ENCODE results near the gene CCDC51. TPM values are rescaled to one million over a fixed set of nuclear protein-coding genes. Genes with fewer than 3 reads are reported as not detected.

Gene CCDC51
- total and polyA plus RNA-seq, 9 of the 15 experiments (the other 6 are each of a cell fraction or from before 2014, with no cell fraction given), result 6.5 to 18.6 (median 15.7) TPM

GRCh38 chr3:48429960-48430707 is 9.8 kb downstream of the CCDC51 start, which contains the start of gene PLXNB1 (continued):
- TF ChIP-seq CBFB (CRISPR knock-in tag; IDR thresholded peaks at IDR 0.05) (no peak), HLTF (IDR thresholded peaks at IDR 0.05) (no peak), CEBPG (CRISPR knock-in tag; IDR thresholded peaks at IDR 0.05) (peak; percentile 72; the same call in 1 of the 2 replicates), CEBPG (tag; conservative IDR thresholded peaks at IDR 0.05 in 1 of 2, IDR thresholded peaks at IDR 0.05 in 1 of 2) (no peak; a peak in 1 of 4 replicates), MED1 (CRISPR knock-in tag; IDR thresholded peaks at IDR 0.05; ENCODE audit: borderline replicate concordance) (no peak), ETS2 (tag; IDR thresholded peaks at IDR 0.05; ENCODE audit: borderline replicate concordance, poor library complexity, severe bottlenecking) (no peak), ETV5 (CRISPR knock-in tag; IDR thresholded peaks at IDR 0.05; ENCODE audit: low read depth) (0 out of 2 replicates have a peak, but pooled peaks have one; percentile 52), TRIM25 (IDR thresholded peaks at IDR 0.05; ENCODE audit: borderline replicate concordance) (no peak), C11orf30 (IDR thresholded peaks at IDR 0.05; ENCODE audit: low read depth) (no peak), GTF2B (IDR thresholded peaks at IDR 0.05; ENCODE audit: extremely low read depth, insufficient read length) (no peak), ZNF165 (CRISPR knock-in tag; IDR thresholded peaks at IDR 0.05; ENCODE audit: borderline replicate concordance) (no peak)
- TF ChIP-seq, protein P1, sequence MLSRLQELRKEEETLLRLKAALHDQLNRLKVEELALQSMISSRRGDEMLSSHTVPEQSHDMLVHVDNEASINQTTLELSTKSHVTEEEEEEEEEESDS (CRISPR knock-in tag; IDR thresholded peaks at IDR 0.05), result no peak

All from K562 (cell line).